GM18868 (cell line): ENCODE measurements around the gene SLC6A11.

Experiments
- ATAC-seq: cut with Tn5 transposase; IDR thresholded peaks from one replicate; pipeline ENCODE4 v1.9.1; 2021; ENCODE audit warnings: mild to moderate bottlenecking, moderate library complexity; ENCODE audit not compliant: unreplicated experiment

Gene SLC6A11

DNA sequence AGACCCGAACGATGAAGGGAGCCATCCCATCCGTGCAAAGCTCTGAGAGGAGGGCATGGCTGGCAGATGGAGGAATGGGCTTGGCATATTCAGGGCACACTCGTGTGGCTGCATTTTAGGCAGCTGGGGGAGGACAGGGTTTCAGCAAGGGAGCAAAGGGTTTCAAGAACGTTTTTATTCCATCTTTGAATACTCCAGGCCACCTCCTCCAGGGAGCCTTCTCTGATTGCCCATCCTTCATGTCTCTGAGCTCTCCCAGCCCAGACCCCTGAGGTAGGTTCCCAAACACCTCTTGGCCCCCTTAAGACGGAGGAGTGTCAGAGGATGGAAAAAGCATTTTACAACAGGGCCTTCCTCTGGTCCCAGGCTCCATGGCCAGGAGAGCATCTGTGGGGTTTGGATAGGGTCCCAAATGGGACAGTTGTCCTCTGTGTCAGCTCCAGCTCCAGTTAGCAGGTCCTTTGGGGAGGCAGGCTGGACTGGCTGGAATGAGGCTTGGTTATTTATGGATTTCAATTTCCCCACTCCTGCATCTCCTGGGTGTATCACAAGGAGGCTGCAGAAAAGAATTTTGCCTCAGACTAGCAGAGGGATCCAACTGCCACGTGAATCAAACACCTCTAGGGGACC is 158.8 kb downstream of the SLC6A11 start:
- ATAC-seq, result no peak

DNA sequence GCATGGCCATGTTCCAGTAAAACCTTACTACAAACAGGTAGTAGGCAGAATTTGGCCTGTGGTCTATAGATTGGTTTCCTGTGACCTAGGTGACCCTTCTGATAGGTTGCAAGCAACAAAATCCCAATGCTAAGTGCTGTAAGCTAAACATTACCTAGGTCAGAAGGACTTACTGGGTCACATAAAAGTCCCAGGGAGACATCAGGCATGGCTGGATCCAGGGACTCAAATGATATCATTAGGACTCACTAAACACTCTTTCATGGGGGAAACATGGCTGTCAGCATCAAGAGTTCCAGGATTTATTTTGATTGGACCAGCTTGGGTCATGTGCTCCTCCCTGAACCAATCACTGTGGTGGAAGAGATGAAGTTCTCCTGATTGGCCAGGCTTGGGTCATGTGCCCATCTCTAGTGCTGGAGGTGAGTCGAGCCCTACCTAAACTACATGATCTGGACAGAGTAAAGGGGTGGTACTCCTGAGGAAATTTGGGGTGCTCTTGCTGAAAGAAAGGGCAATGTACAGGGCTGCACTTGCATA is 159.7 kb downstream of the SLC6A11 start:
- ATAC-seq, result no peak

DNA sequence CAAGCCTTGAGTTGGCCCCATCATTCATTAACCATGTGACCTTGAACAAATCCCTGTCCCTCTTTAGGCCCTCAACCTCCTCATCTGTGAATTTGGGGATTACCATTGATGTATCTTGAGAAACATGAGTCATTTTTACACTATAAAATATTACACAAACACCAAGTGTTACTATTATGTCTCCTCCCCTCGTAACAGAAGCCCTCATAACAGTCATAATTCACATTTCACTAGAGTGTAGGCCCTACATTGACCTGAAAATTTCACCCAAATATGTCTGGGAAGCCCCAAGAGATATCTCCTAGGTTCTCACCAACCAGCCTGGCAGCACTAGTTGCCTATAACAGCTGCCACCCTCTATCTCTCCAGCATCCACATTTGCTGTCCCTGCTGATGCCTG is 160.7 kb downstream of the SLC6A11 start:
- ATAC-seq, result no peak

DNA sequence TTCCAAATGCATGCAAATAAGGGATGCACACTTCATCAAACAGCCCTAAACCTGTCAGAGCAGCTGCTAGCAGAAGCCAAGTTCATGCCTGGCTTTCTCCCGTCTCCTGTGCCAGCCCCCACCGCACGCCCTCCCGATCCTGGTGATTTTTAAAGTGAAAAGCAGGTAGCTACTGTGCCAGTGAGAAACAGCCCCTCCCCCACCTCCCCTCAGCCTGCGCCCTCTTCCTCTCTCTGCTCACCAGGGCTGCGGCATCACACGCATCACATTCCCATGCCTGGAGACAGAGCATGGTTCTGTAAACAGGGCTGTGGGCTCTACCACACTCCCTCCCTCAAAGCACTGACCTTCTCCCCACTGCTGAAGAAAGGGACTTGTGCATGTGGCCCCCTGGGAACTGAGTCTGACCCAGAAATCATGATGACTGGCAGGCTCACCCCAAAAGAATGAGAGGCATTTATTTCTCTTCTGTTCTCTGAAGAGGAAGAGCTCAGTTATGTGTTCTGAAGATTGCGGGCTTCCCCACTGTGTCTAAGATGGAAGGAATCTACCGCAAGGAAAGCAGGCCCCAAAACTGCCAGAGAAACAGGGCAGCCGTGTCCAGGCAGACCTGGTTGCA is 162.0 kb downstream of the SLC6A11 start:
- no peak for ATAC-seq

DNA sequence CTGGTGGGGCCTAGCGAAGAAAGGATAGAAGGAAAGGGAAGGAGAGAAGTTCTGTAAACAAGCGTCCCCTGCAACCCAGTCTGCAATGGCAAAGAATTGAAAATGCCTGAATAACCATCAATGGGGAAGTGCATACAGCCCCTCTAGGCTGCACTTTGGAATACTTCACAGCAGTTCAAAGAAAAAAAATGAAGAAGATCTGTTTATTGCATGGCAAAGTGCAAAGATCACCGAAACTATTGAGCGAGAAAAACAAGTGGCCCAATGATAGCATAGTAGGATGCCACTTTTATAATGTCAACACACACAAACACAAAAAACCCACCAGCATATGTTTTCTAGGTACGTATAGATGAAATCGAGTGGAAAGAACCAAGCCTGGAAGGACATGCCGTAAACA is 162.9 kb downstream of the SLC6A11 start:
- no peak for ATAC-seq

DNA sequence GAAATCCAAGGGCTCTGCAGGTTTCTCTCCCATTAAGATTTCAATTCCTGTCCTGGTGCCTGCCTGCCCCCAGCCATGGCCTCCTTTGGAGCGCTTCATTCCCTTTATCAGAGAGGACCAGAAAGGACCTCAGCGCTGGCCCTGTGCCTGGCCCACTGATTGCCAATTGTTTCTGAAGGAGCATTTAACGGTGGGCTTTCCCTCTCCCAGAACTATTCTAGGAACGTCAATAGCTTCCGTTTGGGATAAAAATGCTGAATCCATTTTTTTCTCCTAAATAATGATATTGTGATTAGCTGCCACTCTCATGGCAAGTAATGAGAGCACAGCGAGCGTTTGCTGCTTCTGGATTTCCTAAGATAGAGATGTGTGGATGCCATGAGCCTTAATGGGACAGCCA is 164.3 kb downstream of the SLC6A11 start:
- no peak for ATAC-seq

DNA sequence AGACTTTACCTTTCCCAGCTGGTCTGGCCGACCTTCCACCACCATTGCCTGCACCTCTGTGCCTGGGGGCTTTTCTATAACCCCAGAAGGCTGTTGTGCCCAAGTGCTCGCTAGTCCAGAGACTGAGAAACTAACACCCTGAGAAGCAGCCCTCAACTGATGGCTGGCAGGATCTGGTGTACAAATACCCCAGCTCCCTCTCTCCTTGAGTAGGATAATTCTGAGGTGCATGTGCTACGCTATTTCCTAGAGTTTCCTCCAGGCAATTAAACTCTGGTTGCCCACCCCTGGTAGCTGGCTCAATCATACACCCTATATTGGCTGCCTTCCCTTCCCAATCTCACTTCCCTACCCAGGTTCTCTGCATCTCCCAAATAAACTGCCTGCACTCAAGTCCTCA is 165.0 kb downstream of the SLC6A11 start:
- ATAC-seq, result no peak

DNA sequence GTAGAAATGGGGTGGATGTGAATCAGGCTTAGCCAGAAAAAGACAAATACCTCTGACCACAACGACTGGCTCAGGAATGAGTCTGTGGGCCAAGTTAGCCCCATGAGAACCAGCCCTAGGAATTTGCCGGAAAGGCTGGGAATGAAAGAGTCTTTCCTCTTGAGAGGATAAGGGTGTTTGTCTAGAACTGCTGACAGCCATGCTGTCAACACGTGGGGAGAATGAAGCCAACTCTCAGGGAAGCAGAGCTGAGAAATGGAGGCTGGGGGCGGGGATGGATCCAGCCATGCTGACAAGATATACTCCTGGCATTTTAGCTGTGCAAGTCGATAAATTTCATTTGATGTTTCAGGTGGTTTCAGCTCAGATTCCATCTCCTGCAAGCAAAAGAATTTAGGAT is 165.9 kb downstream of the SLC6A11 start:
- ATAC-seq, result no peak

DNA sequence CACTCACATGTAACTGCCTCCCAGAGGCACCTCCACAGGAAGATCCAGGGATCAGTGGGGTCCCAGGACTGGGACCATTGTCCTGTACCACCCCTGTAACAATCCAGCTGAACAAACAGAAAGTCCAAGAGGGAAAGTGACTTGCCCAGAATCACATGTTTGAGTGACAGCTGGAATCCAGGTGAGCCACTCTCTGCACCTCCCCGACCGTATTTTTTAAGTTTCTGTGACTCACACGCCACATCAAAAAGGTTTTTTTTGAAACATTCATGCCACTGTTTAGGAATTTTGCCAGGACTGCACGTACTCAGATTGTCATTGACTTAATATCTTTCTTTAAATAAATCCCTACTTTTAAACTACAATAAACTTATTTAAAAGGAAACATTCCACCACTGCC is 166.8 kb downstream of the SLC6A11 start:
- ATAC-seq, result no peak

DNA sequence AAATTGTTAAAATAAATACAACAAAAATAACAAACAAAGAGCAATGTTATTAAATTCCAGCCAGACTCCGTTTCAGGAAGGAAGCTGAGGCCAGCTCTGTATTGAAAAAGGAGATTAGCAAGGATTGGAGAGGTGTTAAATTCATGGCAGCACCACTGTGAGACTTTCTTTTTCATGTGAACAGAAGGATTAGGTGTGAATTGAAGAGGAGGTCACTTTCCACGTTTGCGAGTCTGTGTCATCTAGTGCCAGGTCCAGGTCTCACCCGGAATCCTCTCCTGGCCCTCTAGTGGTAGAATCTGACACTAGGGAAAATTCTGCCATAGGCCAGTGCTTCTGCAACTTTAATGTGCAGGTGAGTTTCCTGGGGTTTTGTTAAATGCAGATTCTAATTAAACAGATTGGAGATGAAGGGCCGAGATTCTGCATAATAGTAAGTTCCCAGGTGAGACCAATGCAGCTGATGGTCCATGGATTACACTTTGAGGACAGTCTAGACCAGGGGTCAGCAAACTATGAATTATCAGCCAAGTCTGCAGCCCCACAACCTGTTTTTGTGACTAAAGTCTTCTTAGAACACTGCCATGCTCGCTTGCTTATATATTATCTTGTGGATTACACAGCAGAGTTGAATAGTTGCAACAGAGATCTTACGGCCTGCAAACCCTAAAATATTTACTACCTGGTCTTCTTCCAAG is 167.3 kb downstream of the SLC6A11 start:
- no peak for ATAC-seq

DNA sequence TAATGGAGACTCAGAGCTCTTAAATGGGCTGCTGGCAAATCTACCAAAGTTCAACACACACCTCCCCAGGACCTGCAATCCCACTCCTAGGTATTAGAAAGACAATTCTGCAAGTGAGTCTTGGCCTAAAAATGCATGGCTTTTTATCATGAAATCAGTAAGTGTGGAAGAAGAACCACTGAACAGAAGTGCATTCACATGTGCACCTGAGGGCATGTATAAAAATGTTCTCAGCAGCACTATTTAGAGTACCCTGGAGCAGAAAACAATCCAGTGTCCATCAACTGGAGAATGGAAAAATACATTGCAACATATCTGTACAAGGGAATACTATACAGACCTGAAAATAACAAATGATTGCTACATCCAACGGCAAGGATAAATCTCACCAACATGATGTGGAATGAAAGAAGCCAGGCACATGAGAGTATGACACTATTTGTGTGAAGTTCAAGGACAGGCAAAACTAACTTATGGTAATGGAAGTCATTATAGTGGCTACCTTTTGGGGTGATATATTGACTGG is 168.4 kb downstream of the SLC6A11 start:
- ATAC-seq, result no peak

DNA sequence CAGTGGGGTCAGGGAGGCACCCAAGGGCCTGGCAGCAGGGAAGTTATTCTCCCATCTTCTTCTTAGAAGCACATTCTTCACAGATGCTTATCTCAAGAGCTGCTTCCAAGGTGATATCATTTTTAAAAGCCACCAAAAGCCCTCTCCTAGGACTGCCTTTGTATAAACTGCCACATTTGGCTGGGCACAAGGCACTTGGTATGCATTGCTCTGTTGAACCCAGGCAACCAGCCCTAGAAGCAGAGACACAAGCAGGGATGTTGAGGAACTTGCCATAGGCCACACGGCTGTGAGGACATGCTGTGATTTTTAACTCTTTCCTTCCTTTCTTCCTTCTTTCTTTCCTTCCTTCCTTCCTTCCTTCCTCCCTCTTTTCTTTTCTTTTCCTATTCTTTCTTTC is 169.2 kb downstream of the SLC6A11 start:
- ATAC-seq, result no peak

DNA sequence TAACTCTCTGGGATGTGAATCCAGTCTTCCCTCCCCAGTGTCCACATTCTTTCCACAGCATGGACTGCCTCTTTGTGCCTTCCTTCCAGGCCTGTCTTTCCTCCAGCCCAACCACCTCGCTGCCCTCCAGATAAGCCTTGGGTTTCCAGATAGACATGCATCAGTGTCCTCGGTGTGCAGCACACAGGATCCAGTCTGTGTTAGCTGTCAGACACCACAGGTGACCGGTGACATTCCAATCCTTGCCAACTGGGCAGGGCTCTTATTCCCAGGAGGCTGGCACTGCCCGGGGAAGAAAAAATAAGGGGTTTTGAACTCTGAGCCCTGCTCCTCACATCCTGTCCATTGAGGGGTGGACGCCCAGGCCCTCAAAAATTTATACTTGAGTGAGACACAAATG is 170.6 kb downstream of the SLC6A11 start:
- ATAC-seq, result no peak

DNA sequence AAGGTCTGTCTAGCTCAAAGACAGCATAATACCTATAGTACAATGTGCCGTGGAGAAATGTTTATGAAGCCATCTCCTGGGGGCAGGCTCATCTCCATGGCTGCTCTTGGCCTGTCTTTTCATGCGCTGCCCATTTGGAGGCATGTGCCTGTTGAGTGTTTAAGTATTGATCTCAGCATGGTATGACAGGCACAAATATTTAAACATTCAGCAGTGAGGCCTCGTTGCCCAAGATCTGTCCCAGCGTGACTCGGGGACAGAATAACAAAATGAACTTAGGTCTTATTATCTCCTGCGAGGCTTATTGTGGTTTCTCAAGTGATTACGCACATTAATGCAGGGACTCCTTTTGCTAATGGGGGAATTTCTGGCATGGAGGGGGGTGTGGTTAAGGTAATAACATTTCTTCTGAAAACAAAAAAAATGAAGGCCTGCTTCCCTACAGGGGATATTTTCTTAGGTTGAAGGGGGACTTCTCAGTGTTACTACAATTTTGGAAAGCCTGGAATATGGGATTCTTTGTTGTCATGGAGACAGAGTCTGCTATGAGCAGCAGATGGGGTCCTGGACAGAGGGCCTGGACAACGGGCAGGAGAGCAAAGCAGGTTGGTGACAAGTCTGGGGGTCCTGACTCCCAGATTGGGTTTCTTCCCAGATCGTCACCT is 172.1 kb downstream of the SLC6A11 start:
- ATAC-seq, result no peak

DNA sequence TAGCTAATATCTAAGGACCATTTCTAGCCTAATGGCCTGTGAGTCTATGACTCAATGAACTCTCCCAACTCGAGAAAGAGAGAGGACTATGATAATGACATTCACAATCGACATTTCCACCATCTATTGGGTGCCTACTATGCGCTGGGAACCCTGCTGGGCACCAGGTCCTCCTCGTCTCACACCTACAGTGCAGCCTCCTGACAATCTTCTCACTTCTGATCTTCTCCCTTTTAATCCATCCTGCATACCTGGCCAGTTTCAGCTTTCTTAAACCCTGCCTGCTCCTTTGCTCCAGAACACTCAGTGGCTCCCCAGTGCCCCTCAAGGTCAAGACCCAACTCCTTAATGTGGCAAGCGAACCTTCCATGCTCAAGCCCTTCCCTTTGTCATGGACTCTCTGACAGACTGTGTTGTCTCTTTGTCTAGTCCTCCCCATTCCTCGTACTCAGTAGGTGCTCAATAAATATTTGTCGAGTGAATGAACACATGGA is 173.0 kb downstream of the SLC6A11 start:
- no peak for ATAC-seq
